GM23338 (cell line): Measurements from ENCODE around the gene MRPL27. TPM values are rescaled to one million over a fixed set of nuclear protein-coding genes. Genes with fewer than 3 reads are reported as not detected.

Source experiments
- ATAC-seq: fragments of 200-7000 bp; cut with Tn5 transposase; 3 replicates; pipeline ENCODE4 v1.9.1; 2020
- DNase-seq: peaks from one replicate; pipeline ENCODE4 v3.0.0-alpha.2; 2015; ENCODE audit warnings: low spot score
- H2AFZ ChIP-seq: fragments of 200-600 bp; sonication (generic); 2 replicates; pipeline ENCODE4 v1.8.0; 2016; ENCODE audit warnings: antibody characterized with exemption, mild to moderate bottlenecking, moderate library complexity
- H3F3A ChIP-seq: fragments of 200-600 bp; sonication (generic); replicated peaks from 2 replicates; pipeline ENCODE4 v1.8.0; 2017; ENCODE audit warnings: antibody characterized with exemption, mixed run types, low read depth
- H3K27ac ChIP-seq: fragments of 200-600 bp; sonication (generic); 2 replicates; pipeline ENCODE4 v1.6.1; 2016; ENCODE audit warnings: low read depth
- H3K27me3 ChIP-seq: fragments of 200-600 bp; sonication (generic); 2 replicates; pipeline ENCODE4 v1.8.0; 2016; ENCODE audit warnings: mild to moderate bottlenecking, mixed run types, moderate library complexity; ENCODE audit not compliant: insufficient read depth
- H3K36me3 ChIP-seq: fragments of 200-600 bp; sonication (generic); 2 replicates; pipeline ENCODE4 v1.8.0; 2016; ENCODE audit warnings: mild to moderate bottlenecking; ENCODE audit not compliant: insufficient read depth
- H3K4me1 ChIP-seq: fragments of 200-600 bp; sonication (generic); 2 replicates; pipeline ENCODE4 v1.8.0; 2016; ENCODE audit warnings: mild to moderate bottlenecking, moderate library complexity; ENCODE audit not compliant: insufficient read depth
- H3K4me2 ChIP-seq: fragments of 200-600 bp; sonication (generic); 2 replicates; pipeline ENCODE4 v1.7.1; 2017; ENCODE audit warnings: mixed run types
- H3K4me3 ChIP-seq: fragments of 200-600 bp; sonication (generic); 2 replicates; pipeline ENCODE4 v1.6.1; 2016; ENCODE audit warnings: mixed run types
- H3K79me2 ChIP-seq: fragments of 200-600 bp; sonication (generic); replicated peaks from 2 replicates; pipeline ENCODE4 v1.8.0; 2017; ENCODE audit warnings: mild to moderate bottlenecking; ENCODE audit not compliant: insufficient read depth
- H3K9me2 ChIP-seq: fragments of 200-600 bp; sonication (generic); 2 replicates; pipeline ENCODE4 v1.8.0; 2017; ENCODE audit not compliant: insufficient read depth
- H4K20me1 ChIP-seq: fragments of 200-600 bp; sonication (generic); replicated peaks from 2 replicates; pipeline ENCODE4 v1.8.0; 2017; ENCODE audit warnings: mild to moderate bottlenecking; ENCODE audit not compliant: insufficient read depth
- H3K27ac Mint-ChIP-seq: 2 replicates; pipeline ENCODE4 v1.8.0; 2020; ENCODE audit warnings: inconsistent platforms, mild to moderate bottlenecking, moderate library complexity, mixed read lengths
- H3K27me3 Mint-ChIP-seq: 3 replicates; pipeline ENCODE4 v1.8.0; 2022; ENCODE audit warnings: low read depth, mild to moderate bottlenecking, moderate library complexity, mixed read lengths, inconsistent platforms; ENCODE audit not compliant: insufficient read depth, poor library complexity
- H3K36me3 Mint-ChIP-seq: 3 replicates; pipeline ENCODE4 v1.8.0; 2021; ENCODE audit warnings: low read depth, mild to moderate bottlenecking, inconsistent platforms, moderate library complexity, mixed read lengths
- H3K4me1 Mint-ChIP-seq: 3 replicates; pipeline ENCODE4 v1.8.0; 2020; ENCODE audit warnings: mild to moderate bottlenecking, inconsistent platforms, mixed read lengths
- H3K4me3 Mint-ChIP-seq: 3 replicates; pipeline ENCODE4 v1.8.0; 2021; ENCODE audit warnings: moderate library complexity, mild to moderate bottlenecking, inconsistent platforms, mixed read lengths
- H3K9me3 Mint-ChIP-seq: 3 replicates; pipeline ENCODE4 v1.8.0; 2020; ENCODE audit warnings: moderate library complexity, mild to moderate bottlenecking, inconsistent platforms, mixed read lengths
- CREB1 ChIP-seq: fragments of 250-450 bp; sonication (Bioruptor Pico); IDR thresholded peaks from 2 replicates; pipeline ENCODE4 v1.5.0; 2020; ENCODE audit warnings: low read depth, mild to moderate bottlenecking, moderate library complexity
- CTCF ChIP-seq, 2 experiments: fragments of 200-600 bp in 1 of 2; sonication (generic) in 1 of 2; conservative IDR thresholded peaks; 2 replicates each; pipeline versions ENCODE4 v1.5.1 to v1.6.1; 2016 to 2017; ENCODE audit warnings: antibody characterized with exemption in 2 of 2, low read depth in 2 of 2, mild to moderate bottlenecking in 2 of 2, moderate library complexity in 1 of 2
- EZH2 ChIP-seq: fragments of 200-600 bp; sonication (generic); IDR thresholded peaks from one replicate; pipeline ENCODE4 v1.8.0; 2017; ENCODE audit warnings: antibody characterized with exemption, mild to moderate bottlenecking, low read depth; ENCODE audit not compliant: unreplicated experiment
- EZH2phosphoT487 ChIP-seq: fragments of 200-600 bp; sonication (generic); IDR thresholded peaks from one replicate; pipeline ENCODE4 v1.8.1; 2018; ENCODE audit warnings: antibody characterized with exemption; ENCODE audit not compliant: unreplicated experiment
- JUNB ChIP-seq: IDR thresholded peaks from one replicate; pipeline ENCODE4 v1.6.1; 2016; ENCODE audit warnings: antibody characterized with exemption; ENCODE audit not compliant: unreplicated experiment
- NANOG ChIP-seq: IDR thresholded peaks from 2 replicates; pipeline ENCODE4 v1.6.1; 2016; ENCODE audit warnings: antibody characterized with exemption, borderline replicate concordance
- POLR2AphosphoS5 ChIP-seq: IDR thresholded peaks from 2 replicates; pipeline ENCODE4 v1.6.1; 2016; ENCODE audit warnings: antibody characterized with exemption, low read depth
- REST ChIP-seq: IDR thresholded peaks from one replicate; pipeline ENCODE4 v1.6.1; 2018; ENCODE audit warnings: antibody characterized with exemption; ENCODE audit not compliant: unreplicated experiment
- STAT1 ChIP-seq: IDR thresholded peaks from one replicate; pipeline ENCODE4 v1.6.1; 2016; ENCODE audit warnings: antibody characterized with exemption; ENCODE audit not compliant: unreplicated experiment
- ZNF114 ChIP-seq: fragments of 250-450 bp; sonication (Bioruptor Pico); IDR thresholded peaks from 2 replicates; pipeline ENCODE4 v1.5.0; 2020; ENCODE audit warnings: mild to moderate bottlenecking, moderate library complexity
- ZNF331 ChIP-seq: fragments of 250-450 bp; sonication (Bioruptor Pico); IDR thresholded peaks from 2 replicates; pipeline ENCODE4 v1.5.0; 2020; ENCODE audit warnings: low read depth, mild to moderate bottlenecking, moderate library complexity
- ZNF462 ChIP-seq: fragments of 250-450 bp; sonication (Bioruptor Pico); IDR thresholded peaks from 2 replicates; pipeline ENCODE4 v1.5.0; 2020; ENCODE audit warnings: mild to moderate bottlenecking, moderate library complexity
- polyA plus RNA-seq: library from polyadenylated mRNA; unstranded; fragments of >200 nt; fragmentation: Nextera tagmentation; extraction: Ambion mirVana; gene quantifications from 2 replicates; pipeline ENCODE4 v1.2.1, GENCODE V29; 2016
- total RNA-seq: library from RNA; depleted of rRNA; stranded (reverse); fragments of >200 nt; shearing (Covaris generic); gene quantifications from 2 replicates; pipeline ENCODE4 v1.2.3, GENCODE V29; 2014
- TF ChIP-seq, protein P1 (sequence below): IDR thresholded peaks from 2 replicates; pipeline ENCODE4 v1.6.1; 2016; ENCODE audit warnings: antibody characterized with exemption

The MRPL27 gene
- total and polyA plus RNA-seq, 2 experiments from 2014 or later, result 74.3 to 227 TPM

DNA sequence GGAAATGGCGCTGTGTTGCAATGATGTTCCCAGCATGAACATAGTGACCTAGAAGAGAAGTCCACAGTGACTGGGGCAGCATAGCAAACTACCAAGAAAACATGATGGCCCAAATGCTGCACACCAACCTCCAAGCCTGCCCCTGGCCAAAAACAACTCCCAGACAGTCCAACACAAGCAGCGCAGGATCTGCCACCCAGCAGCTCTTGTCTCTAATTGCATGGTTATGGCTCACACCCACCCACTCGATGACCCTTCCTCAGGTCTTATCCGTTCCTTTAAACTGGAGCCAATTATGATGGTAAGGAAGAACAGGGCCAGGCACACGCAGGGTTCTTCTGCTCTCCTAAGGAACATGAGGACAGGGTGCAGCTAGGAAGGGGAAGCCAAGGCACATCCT, 2.9 kb downstream of the MRPL27 start:
- no peak overlapping the region; the same call in 2 of the 3 replicates for H3K4me3 Mint-ChIP-seq
- ATAC-seq (no peak), DNase-seq (no peak)
- H3K9me2 ChIP-seq, result no peaks in the 10 kb centered on the region
- H3K4me1 Mint-ChIP-seq, result peaks cover 20% of the 10 kb centered on the region
- H3K27ac ChIP-seq, result no peak overlapping the region
- no peak overlapping the region for H3K4me2 ChIP-seq
- peaks cover 20% of the 10 kb centered on the region for H3K79me2 ChIP-seq
- H3K27me3 ChIP-seq, result no peaks in the 10 kb centered on the region
- peaks cover 11% of the 10 kb centered on the region for H3K27me3 Mint-ChIP-seq
- no peaks in the 10 kb centered on the region for H3K9me3 Mint-ChIP-seq
- H3K36me3 ChIP-seq, result peaks cover 22% of the 10 kb centered on the region; the same call in 1 of the 2 replicates
- peaks cover 51% of the 10 kb centered on the region for H3K36me3 Mint-ChIP-seq
- H3K4me3 ChIP-seq, result no peak overlapping the region
- TF ChIP-seq REST (no peak), JUNB (no peak), ZNF462 (CRISPR knock-in tag) (no peak), CTCF (conservative IDR thresholded peaks at IDR 0.05; ENCODE audit: low read depth in 2 of 2) (no peak), POLR2AphosphoS5 (no peak), ZNF114 (CRISPR knock-in tag) (no peak), CREB1 (CRISPR knock-in tag) (no peak), STAT1 (no peak), ZNF331 (CRISPR knock-in tag) (no peak), NANOG (no peak), EZH2phosphoT487 (no peak), EZH2 (no peak)
- TF ChIP-seq, protein P1, sequence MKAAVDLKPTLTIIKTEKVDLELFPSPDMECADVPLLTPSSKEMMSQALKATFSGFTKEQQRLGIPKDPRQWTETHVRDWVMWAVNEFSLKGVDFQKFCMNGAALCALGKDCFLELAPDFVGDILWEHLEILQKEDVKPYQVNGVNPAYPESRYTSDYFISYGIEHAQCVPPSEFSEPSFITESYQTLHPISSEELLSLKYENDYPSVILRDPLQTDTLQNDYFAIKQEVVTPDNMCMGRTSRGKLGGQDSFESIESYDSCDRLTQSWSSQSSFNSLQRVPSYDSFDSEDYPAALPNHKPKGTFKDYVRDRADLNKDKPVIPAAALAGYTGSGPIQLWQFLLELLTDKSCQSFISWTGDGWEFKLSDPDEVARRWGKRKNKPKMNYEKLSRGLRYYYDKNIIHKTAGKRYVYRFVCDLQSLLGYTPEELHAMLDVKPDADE, result no peak
- H3F3A ChIP-seq, result no peaks in the 10 kb centered on the region
- peaks cover 13% of the 10 kb centered on the region for H3K4me1 ChIP-seq
- no peak overlapping the region for H2AFZ ChIP-seq
- no peak overlapping the region for H3K27ac Mint-ChIP-seq
- peaks cover 9% of the 10 kb centered on the region for H4K20me1 ChIP-seq
